GM12801 (cell line): ENCODE measurements around the gene RAG1.

ENCODE experiments used
- TF ChIP-seq, protein P1 (sequence below): IDR thresholded peaks from one replicate; pipeline ENCODE4 v1.5.1; 2011; ENCODE audit warnings: control low read depth; ENCODE audit not compliant: insufficient read length; ENCODE audit errors: extremely low read depth

RAG1 gene

DNA sequence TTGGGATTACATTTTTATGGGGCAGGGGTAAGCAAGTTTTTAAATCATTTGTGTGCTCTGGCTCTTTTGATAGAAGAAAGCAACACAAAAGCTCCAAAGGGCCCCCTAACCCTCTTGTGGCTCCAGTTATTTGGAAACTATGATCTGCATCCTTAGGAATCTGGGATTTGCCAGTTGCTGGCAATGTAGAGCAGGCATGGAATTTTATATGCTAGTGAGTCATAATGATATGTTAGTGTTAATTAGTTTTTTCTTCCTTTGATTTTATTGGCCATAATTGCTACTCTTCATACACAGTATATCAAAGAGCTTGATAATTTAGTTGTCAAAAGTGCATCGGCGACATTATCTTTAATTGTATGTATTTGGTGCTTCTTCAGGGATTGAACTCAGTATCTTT lies 10.1 kb downstream of the RAG1 start:
- TF ChIP-seq, protein P1, sequence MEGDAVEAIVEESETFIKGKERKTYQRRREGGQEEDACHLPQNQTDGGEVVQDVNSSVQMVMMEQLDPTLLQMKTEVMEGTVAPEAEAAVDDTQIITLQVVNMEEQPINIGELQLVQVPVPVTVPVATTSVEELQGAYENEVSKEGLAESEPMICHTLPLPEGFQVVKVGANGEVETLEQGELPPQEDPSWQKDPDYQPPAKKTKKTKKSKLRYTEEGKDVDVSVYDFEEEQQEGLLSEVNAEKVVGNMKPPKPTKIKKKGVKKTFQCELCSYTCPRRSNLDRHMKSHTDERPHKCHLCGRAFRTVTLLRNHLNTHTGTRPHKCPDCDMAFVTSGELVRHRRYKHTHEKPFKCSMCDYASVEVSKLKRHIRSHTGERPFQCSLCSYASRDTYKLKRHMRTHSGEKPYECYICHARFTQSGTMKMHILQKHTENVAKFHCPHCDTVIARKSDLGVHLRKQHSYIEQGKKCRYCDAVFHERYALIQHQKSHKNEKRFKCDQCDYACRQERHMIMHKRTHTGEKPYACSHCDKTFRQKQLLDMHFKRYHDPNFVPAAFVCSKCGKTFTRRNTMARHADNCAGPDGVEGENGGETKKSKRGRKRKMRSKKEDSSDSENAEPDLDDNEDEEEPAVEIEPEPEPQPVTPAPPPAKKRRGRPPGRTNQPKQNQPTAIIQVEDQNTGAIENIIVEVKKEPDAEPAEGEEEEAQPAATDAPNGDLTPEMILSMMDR = no peak

DNA sequence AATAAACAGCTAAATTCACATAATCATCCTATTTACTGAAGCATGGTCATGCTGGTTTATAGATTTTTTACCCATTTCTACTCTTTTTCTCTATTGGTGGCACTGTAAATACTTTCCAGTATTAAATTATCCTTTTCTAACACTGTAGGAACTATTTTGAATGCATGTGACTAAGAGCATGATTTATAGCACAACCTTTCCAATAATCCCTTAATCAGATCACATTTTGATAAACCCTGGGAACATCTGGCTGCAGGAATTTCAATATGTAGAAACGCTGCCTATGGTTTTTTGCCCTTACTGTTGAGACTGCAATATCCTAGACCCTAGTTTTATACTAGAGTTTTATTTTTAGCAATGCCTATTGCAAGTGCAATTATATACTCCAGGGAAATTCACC lies 10.7 kb downstream of the RAG1 start:
- TF ChIP-seq, protein P1 = no peak

- TF ChIP-seq, protein P1 = no peak
These were observed 13.7 kb downstream of the RAG1 start for GRCh38 chr11:36581536-36581935.

GRCh38 chr11:36583667-36584066 lies 15.9 kb downstream of the RAG1 start:
- TF ChIP-seq, protein P1 = no peak

DNA sequence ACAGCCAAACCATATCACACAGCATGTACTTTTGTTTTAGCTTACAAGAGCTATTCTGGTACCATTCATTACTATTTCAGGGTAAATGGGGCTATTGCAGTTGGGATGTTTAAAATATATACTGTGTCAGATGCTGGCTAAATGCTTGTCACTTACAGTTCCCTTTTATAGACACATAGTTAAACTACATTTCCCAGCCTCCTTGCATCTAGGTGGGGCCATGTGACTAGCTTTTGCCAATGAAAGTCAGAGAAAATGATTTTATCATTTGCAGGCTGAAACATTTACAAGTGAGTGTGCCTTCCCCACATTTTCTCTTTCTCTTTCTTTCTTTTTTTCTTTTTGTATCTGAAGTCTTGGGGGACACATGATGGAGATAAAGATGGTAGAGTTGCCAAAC lies 18.7 kb downstream of the RAG1 start:
- TF ChIP-seq, protein P1 = no peak

GRCh38 chr11:36588099-36588498 lies 20.3 kb downstream of the RAG1 start:
- TF ChIP-seq, protein P1 = no peak

DNA sequence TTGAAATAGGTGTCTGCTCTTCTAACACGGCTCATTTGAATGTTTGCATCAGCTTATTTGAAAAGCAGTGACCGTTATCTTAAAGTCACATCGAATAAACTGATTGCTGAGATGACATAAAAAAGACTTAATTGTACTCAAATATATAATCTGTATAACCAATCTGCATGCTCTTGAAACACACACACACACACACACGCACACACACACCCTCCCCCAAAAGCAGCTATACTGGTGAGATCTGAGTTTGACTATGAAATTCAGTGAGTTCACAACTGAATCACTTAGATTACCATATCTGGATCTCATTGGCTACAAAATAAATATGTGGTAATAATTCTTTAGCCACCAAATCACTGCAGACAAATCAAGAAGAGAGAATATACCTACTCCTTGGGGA lies 22.7 kb downstream of the RAG1 start:
- TF ChIP-seq, protein P1 = no peak

- TF ChIP-seq, protein P1 = no peak
These were observed 23.6 kb downstream of the RAG1 start for GRCh38 chr11:36591433-36591832.
